Measurements from ENCODE around the gene CARD9.

Gene CARD9

DNA sequence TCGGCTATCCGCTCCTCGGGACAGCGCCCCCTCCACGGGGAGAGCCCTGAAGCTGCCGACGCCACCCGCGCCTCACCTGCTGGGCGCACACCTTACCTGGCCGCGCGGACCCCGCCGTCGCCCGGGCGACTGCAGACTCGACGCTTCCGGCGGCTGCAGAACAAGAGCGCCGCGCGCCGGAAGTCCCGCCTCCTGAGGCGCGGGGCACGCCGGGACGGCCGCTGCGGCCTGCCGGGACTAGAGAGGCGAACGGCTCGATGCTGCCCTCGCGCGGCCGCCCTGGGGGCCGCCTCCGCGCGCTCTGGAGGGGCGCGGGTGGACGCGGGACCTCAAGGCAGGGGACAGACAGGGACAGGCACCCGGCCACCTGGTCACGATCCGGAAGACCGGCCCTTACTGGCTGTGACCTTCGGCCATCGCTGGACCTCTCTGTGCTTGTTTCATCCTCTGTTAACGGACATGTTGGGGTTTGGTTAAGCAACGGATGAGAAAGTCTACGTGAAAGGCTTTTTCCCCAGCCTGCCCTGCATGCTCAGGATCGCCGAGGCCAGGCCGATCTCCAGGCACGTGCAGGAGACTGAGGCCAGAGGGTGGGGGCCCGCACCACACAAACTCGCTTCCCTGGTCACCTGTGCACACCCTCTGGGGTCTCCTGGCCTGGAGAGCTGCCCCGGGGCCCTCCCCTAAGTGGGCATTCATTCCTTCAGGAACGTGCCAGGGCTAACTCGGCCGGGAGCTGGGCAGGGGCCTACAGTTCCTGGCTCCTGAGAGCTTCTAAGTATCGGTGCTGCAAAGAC, 26.8 kb upstream of the CARD9 start, which contains the start of gene SNAPC4:
Gene SNAPC4 (minus strand): TSS at position 133 of the 797 bp plus-strand sequence. CDS start 1,742 bp downstream, outside the sequence.
- peak within 1 kb of the TSS; percentile 96 for H3K9ac ChIP-seq (ENCODE audit: low read length)
- no peaks in the 10 kb centered on the region for H3F3A ChIP-seq (ENCODE audit: insufficient read depth, low read length)
- H3K79me2 ChIP-seq (ENCODE audit: insufficient read depth, low read length) = peaks cover 18% of the 10 kb centered on the region
- no peaks in the 10 kb centered on the region for H4K20me1 ChIP-seq (ENCODE audit: insufficient read depth, low read length)
- peak within 1 kb of the TSS; percentile 99 for H3K4me3 ChIP-seq (ENCODE audit: low read depth, low read length, poor library complexity, severe bottlenecking)
- H3K9me3 ChIP-seq (ENCODE audit: low read length) = no peaks in the 10 kb centered on the region
- H2AFZ ChIP-seq (ENCODE audit: low read length) = no peak within 1 kb of the TSS
- H3K9me2 ChIP-seq (ENCODE audit: low read depth, low read length) = no peaks in the 10 kb centered on the region
- H3K4me2 ChIP-seq (ENCODE audit: low read length) = peak within 1 kb of the TSS; percentile 99
- H3K4me1 ChIP-seq (ENCODE audit: insufficient read depth, low read length, severe bottlenecking) = peaks cover 20% of the 10 kb centered on the region
- H3K27me3 ChIP-seq (ENCODE audit: insufficient read depth, low read length) = no peaks in the 10 kb centered on the region
- TF ChIP-seq, protein P1, sequence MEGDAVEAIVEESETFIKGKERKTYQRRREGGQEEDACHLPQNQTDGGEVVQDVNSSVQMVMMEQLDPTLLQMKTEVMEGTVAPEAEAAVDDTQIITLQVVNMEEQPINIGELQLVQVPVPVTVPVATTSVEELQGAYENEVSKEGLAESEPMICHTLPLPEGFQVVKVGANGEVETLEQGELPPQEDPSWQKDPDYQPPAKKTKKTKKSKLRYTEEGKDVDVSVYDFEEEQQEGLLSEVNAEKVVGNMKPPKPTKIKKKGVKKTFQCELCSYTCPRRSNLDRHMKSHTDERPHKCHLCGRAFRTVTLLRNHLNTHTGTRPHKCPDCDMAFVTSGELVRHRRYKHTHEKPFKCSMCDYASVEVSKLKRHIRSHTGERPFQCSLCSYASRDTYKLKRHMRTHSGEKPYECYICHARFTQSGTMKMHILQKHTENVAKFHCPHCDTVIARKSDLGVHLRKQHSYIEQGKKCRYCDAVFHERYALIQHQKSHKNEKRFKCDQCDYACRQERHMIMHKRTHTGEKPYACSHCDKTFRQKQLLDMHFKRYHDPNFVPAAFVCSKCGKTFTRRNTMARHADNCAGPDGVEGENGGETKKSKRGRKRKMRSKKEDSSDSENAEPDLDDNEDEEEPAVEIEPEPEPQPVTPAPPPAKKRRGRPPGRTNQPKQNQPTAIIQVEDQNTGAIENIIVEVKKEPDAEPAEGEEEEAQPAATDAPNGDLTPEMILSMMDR (IDR thresholded peaks at IDR 0.05; ENCODE audit: low read length) = peak; percentile 88
- TF ChIP-seq EZH2 (IDR thresholded peaks at IDR 0.05; ENCODE audit: borderline replicate concordance, low read length) = no peak
- H3K27ac ChIP-seq (ENCODE audit: low read depth, low read length, poor library complexity, severe bottlenecking) = no peak within 1 kb of the TSS
- H3K36me3 ChIP-seq (ENCODE audit: insufficient read depth, low read length) = peaks cover 67% of the 10 kb centered on the region

DNA sequence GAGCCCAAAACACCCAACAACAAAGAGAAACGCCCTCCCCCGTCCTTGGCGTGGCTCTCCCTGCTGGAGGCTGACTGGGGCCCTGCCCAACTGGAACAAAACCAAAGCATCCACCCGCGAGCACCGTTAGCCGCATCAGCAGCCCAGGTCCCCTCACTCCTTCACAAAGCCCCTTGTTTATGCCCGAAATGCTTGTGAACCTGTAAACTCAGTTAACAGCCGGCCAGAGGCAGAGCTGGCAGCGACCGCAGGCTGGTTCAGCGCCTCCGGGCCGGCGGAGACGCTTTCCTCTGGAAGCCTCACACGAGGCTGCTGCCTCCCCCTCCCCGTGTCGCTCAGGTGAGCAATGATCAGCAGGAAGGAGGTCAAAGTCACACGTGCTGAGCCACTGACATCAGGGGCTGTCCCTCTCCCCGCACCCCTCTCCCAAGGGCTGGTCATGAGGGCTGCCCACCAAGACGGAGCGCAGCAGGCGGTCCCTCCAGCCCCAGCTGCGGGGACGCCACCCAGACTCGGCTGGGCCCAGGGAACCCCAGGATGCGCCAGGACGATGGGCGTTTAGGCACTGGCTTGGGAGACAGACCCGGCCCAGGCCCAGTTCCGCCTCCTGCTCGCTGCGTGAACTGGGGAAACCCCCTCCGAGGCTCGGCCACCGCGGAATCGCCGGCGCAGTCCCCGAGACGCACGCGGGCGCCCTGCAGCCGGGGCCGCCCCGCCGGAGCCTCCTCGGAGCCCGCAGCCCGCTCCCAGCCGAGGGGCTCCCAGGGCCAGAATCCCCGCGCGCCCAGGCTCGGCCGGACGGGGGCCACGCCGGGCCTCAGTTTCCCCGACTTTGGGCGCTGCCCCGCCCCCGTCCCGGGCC, 25.9 kb upstream of the CARD9 start:
- no peak overlapping the region for H2AFZ ChIP-seq (ENCODE audit: low read length)
- no peak overlapping the region for H3K27ac ChIP-seq (ENCODE audit: low read depth, low read length, poor library complexity, severe bottlenecking)
- peaks cover 20% of the 10 kb centered on the region for H3K4me1 ChIP-seq (ENCODE audit: insufficient read depth, low read length, severe bottlenecking)
- H3K9me2 ChIP-seq (ENCODE audit: low read depth, low read length) = no peaks in the 10 kb centered on the region
- H3K9me3 ChIP-seq (ENCODE audit: low read length) = no peaks in the 10 kb centered on the region
- no peaks in the 10 kb centered on the region for H4K20me1 ChIP-seq (ENCODE audit: insufficient read depth, low read length)
- H3K27me3 ChIP-seq (ENCODE audit: insufficient read depth, low read length) = no peaks in the 10 kb centered on the region
- TF ChIP-seq, protein P1 (IDR thresholded peaks at IDR 0.05; ENCODE audit: low read length) = no peak
- TF ChIP-seq EZH2 (IDR thresholded peaks at IDR 0.05; ENCODE audit: borderline replicate concordance, low read length) = no peak
- peak overlapping the region; percentile 96 for H3K9ac ChIP-seq (ENCODE audit: low read length)
- H3F3A ChIP-seq (ENCODE audit: insufficient read depth, low read length) = no peaks in the 10 kb centered on the region
- H3K4me3 ChIP-seq (ENCODE audit: low read depth, low read length, poor library complexity, severe bottlenecking) = peak overlapping the region; percentile 99
- peaks cover 67% of the 10 kb centered on the region for H3K36me3 ChIP-seq (ENCODE audit: insufficient read depth, low read length)
- H3K4me2 ChIP-seq (ENCODE audit: low read length) = peak overlapping the region; percentile 99
- H3K79me2 ChIP-seq (ENCODE audit: insufficient read depth, low read length) = peaks cover 18% of the 10 kb centered on the region

DNA sequence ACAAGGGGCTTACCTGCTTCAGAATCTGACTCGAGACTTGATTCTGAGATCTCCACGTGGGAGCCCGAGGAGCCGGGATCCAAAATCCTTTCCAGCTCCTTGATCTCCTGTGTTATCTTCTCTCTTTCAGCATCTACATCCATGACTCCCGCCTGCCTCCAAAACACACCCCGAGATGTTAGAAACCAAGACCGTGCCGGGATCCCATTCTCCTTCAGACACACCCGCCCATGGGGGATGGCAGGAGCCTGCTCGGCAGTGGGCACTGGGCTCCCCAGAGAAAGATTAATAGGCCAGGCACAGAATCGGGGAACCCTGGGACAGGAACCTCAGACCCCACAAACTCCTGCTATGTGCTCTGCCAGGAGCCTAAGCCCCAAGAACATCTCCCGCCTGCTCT, 24.8 kb upstream of the CARD9 start:
- H3F3A ChIP-seq (ENCODE audit: insufficient read depth, low read length) = no peaks in the 10 kb centered on the region
- H3K4me2 ChIP-seq (ENCODE audit: low read length) = peak overlapping the region; percentile 99
- no peaks in the 10 kb centered on the region for H3K9me2 ChIP-seq (ENCODE audit: low read depth, low read length)
- H3K4me3 ChIP-seq (ENCODE audit: low read depth, low read length, poor library complexity, severe bottlenecking) = peak overlapping the region; percentile 99
- peaks cover 20% of the 10 kb centered on the region for H3K4me1 ChIP-seq (ENCODE audit: insufficient read depth, low read length, severe bottlenecking)
- H3K9me3 ChIP-seq (ENCODE audit: low read length) = no peaks in the 10 kb centered on the region
- TF ChIP-seq, protein P1 (IDR thresholded peaks at IDR 0.05; ENCODE audit: low read length) = no peak
- no peak for TF ChIP-seq EZH2 (IDR thresholded peaks at IDR 0.05; ENCODE audit: borderline replicate concordance, low read length)
- no peaks in the 10 kb centered on the region for H4K20me1 ChIP-seq (ENCODE audit: insufficient read depth, low read length)
- H3K79me2 ChIP-seq (ENCODE audit: insufficient read depth, low read length) = peaks cover 18% of the 10 kb centered on the region
- H3K9ac ChIP-seq (ENCODE audit: low read length) = peak overlapping the region; percentile 96; the same call in 1 of the 2 replicates
- peaks cover 67% of the 10 kb centered on the region for H3K36me3 ChIP-seq (ENCODE audit: insufficient read depth, low read length)
- H2AFZ ChIP-seq (ENCODE audit: low read length) = no peak overlapping the region
- H3K27me3 ChIP-seq (ENCODE audit: insufficient read depth, low read length) = no peaks in the 10 kb centered on the region
- no peak overlapping the region for H3K27ac ChIP-seq (ENCODE audit: low read depth, low read length, poor library complexity, severe bottlenecking)

Measured in OCI-LY1 (cell line).